ENCODE measurements around the gene GAS7.

GAS7 gene

DNA sequence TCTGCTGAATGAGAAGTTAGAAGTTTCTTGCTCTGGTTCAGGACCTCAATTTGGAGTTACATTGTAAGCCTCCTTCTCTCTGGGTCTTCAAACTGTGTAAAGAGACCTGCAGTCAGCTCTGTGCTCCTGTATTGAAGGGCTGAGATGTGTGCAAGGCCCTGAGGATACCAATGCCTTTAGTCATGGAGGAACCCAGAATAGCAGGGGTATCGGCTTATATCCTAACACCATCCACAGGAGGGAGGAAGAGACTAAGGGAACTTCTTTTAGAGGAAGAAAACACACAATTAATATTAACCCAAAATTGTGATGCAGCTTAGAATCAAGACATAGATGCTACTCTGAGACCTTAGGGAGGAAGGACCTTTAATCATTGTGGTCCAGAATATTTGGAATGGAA, 336.2 kb downstream of the GAS7 start:
- no peak overlapping the region for H3K9ac ChIP-seq (ENCODE audit: insufficient read length)
- DNase-seq (ENCODE audit: low read depth, low spot score): no peak
- no peak for TF ChIP-seq EZH2 (IDR thresholded peaks at IDR 0.05)
- TF ChIP-seq POLR2AphosphoS5 (IDR thresholded peaks at IDR 0.05; ENCODE audit: borderline replicate concordance, low read depth, low read length): no peak
- no peak for TF ChIP-seq FOXP2 (optimal IDR thresholded peaks at IDR 0.05; ENCODE audit: control extremely low read depth, extremely low read length, insufficient read depth)
- H3K9me3 ChIP-seq (ENCODE audit: low read depth, low read length): no peaks in the 10 kb centered on the region; the same call in 1 of the 2 replicates
- no peak overlapping the region for H3K27ac ChIP-seq
- H3K4me3 ChIP-seq: no peak overlapping the region
- H3K36me3 ChIP-seq (ENCODE audit: insufficient read depth, low read length): no peaks in the 10 kb centered on the region

DNA sequence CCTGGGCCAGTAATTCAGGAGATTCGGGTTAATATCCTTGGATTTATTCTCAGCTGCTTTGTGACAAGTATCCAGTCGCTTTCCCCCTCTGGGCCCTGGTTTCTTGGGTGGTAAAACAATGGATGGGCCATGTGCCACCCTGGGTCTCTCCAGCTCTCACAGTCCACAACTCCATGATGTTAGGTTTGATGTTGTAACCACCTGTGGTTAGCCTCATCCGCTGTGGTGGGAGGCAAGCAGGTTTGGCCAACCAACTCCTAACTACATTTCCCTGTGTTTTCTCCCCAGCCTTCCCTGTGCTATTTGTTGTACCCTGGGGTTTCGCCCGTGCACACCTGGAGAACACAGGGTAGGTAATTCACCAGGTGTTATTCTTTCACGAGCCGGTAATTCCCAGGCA, 337.6 kb downstream of the GAS7 start:
- no peaks in the 10 kb centered on the region; the same call in 1 of the 2 replicates for H3K9me3 ChIP-seq (ENCODE audit: low read depth, low read length)
- DNase-seq (ENCODE audit: low read depth, low spot score): no peak
- no peaks in the 10 kb centered on the region for H3K36me3 ChIP-seq (ENCODE audit: insufficient read depth, low read length)
- no peak overlapping the region for H3K4me3 ChIP-seq
- no peak overlapping the region for H3K9ac ChIP-seq (ENCODE audit: insufficient read length)
- TF ChIP-seq FOXP2 (optimal IDR thresholded peaks at IDR 0.05; ENCODE audit: control extremely low read depth, extremely low read length, insufficient read depth) (no peak), POLR2AphosphoS5 (IDR thresholded peaks at IDR 0.05; ENCODE audit: borderline replicate concordance, low read depth, low read length) (no peak), EZH2 (IDR thresholded peaks at IDR 0.05) (no peak)
- H3K27ac ChIP-seq: no peak overlapping the region
